ENCODE measurements around the gene CCL3. TPM values are rescaled to one million over a fixed set of nuclear protein-coding genes. Genes with fewer than 3 reads are reported as not detected.
"Not testable (repeated sequence)": the region's sequence is repeated elsewhere in the genome, so short reads cannot be mapped to it uniquely, and the experiment has no call there.

The CCL3 gene
- total RNA-seq, 1 donor = 0.18 TPM

- H3K4me3 ChIP-seq (ENCODE audit: low read depth, low read length) = no peak overlapping the region
- TF ChIP-seq CTCF (IDR thresholded peaks at IDR 0.05; ENCODE audit: insufficient read depth, low read length) = no peak
- DNase-seq (ENCODE audit: low read depth) = no peak
These were observed 37.4 kb upstream of the CCL3 start for GRCh38 chr17:36127199-36127893.

GRCh38 chr17:36124879-36125824, 35.2 kb upstream of the CCL3 start:
- no peak for DNase-seq (ENCODE audit: low read depth)
- no peak overlapping the region for H3K4me3 ChIP-seq (ENCODE audit: low read depth, low read length)
- TF ChIP-seq CTCF (IDR thresholded peaks at IDR 0.05; ENCODE audit: insufficient read depth, low read length) = no peak

DNA sequence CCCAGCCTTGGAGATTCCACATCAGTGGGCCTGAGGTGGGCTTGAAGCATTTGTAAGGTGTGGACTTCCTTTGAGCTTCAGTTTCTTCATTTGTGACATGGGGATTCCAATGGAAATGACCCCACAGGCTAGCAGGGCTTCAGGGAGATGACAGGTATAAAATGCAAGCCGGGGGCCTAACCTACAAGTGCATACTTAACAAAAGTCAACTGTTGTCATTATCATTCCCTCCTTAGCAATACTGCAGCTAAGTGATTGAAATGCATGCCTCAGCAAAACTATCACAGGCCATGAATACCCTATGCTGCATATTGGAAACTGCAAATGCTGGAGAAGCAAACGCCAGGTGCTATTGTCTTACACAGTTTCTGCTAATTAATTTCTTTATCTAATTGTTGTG, 33.5 kb upstream of the CCL3 start:
- DNase-seq (ENCODE audit: low read depth) = no peak
- H3K4me3 ChIP-seq (ENCODE audit: low read depth, low read length) = no peak overlapping the region
- TF ChIP-seq CTCF (IDR thresholded peaks at IDR 0.05; ENCODE audit: insufficient read depth, low read length) = no peak

- DNase-seq (ENCODE audit: low read depth); H3K4me3 ChIP-seq (ENCODE audit: low read depth, low read length): not testable (repeated sequence)
These were observed 31.2 kb upstream of the CCL3 start for GRCh38 chr17:36121099-36121498.

DNA sequence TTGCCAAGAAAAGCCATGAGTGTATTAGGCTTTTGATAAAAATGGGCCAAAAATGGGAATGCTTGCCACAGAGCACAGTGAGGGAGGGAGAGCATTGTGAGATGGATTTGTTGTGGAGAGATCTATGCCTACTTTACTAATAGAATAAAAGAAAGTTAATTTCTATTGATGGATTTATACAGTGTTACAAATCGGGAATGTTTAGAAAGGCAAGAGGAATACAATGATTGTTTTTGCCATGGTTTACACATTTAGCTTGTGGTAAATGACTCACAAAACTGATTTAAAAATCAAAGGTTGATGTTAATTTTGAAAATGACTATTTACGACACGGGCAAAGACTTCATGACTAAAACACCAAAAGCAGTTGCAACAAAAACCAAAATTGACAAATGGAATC, 30.3 kb upstream of the CCL3 start:
- DNase-seq (ENCODE audit: low read depth) = no peak
- no peak overlapping the region for H3K4me3 ChIP-seq (ENCODE audit: low read depth, low read length)
- no peak for TF ChIP-seq CTCF (IDR thresholded peaks at IDR 0.05; ENCODE audit: insufficient read depth, low read length)

DNA sequence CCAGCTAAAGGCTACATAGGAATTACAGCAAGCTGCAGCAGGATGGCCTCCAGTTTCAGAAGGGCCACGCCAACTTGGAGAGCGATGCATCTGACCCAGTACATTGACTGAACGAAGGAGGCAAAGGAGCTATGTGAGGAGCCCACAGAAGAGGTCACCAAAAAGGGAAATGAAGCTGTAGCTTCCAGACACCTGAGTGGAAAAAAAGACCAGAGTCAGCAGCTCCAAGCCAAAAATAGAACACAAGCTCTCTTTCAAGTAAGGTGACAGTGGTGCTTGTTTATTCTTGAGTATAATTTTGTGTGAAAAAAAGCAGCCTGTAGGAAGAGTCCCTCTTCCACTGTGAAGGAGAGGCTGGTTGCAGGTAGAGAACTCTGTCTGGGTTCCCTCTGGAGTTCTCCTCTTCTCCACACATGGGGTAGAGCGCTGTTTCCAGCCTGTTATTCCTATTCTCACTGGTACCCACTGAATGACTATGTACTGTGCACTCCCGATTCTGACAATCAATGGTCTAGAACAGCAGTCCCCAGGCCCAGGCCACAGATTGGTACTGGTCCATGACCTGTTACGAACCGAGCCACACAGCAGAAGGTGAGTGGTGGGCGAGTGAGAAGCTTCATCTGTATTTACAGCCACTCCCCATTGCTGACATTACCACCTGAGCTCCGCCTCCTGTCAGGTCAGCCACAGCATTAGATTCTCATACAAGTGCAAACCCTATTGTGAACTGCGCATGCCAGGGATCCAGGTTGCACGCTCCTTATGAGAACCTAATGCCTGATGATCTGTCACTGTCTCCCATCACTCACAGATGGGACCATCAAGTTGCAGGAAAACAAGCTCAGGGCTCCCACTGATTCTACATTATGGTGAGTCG, 28.8 kb upstream of the CCL3 start:
- no peak for DNase-seq (ENCODE audit: low read depth)
- no peak for TF ChIP-seq CTCF (IDR thresholded peaks at IDR 0.05; ENCODE audit: insufficient read depth, low read length)
- H3K4me3 ChIP-seq (ENCODE audit: low read depth, low read length) = no peak overlapping the region

All from fibroblast of the aortic adventitia (primary cell).